GM18508 (cell line): ENCODE results near the gene ARPC4.

ENCODE experiments used
- ATAC-seq: cut with Tn5 transposase; IDR thresholded peaks from one replicate; pipeline ENCODE4 v1.9.1; 2021; ENCODE audit warnings: moderate number of reproducible peaks; ENCODE audit not compliant: insufficient read depth, unreplicated experiment

Gene ARPC4

DNA sequence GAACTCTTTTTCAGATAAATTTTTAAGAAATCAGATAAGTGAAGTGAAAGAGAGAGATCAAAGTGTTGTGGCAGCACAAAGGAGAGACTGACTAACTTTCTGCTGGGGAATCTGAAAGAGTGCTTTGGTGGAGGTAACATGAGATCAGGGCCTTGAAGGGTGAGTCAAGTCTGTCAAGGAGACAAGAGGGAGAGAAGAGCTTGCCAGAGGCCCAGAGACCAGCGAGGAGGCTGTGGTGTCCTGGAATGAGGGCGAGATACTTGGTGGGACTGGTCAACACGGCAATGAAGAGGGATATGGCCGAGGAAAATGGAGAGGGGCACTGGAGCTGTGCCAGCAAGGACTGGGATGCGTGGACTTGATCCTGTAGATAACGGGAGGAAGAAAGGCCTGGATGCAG, 5.2 kb upstream of the ARPC4 start:
- ATAC-seq = no peak

DNA sequence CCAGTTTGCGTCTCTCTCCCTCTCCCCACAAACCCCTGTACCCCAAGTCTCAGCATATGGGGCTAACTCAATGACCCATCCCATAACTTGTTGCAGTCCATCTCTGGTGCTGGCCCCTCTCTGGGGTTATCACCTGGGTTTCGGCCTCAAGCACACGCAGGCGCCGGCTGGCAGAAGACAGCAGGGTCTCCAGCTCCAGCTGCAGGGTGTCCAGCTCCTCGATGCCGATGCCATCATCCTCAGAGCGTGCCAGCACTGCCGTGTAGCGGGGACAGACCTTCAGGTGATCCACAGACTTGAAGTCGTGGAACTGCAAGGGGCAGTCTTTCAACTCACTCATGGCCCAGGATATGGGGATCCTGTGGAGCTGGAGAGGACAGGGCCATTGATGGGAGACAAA, 1.8 kb upstream of the ARPC4 start:
- no peak for ATAC-seq

DNA sequence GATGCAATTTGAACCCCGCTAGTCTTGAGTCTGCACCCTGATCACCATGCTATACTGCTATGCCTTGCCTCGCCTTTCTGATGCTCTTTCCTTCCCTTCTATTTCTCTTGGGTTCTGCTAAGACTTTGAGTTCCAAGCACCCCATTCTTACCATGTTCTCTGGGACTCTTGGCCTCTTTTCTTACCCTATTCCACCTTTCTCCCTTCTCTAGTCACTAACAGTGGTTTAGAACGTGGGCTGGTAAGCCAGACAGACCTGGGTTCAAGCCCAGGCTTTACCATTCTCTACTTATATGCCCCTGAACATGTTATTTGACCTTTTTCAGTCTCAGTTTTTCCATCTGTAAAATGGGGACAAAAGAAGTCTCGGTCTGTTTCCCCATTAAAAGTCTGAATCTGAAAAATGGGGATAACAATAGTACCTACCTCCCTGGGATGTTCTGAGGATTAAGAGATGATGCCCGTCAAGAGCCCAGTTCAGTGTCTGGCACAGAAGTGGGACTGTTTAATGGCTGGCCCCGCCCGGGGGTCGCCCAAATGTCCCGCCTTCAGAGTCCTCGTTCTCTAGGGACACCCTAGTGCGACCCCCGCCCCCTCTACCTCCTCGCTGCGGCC, 985 bp upstream of the ARPC4 start:
- peak; percentile 2 for ATAC-seq

DNA sequence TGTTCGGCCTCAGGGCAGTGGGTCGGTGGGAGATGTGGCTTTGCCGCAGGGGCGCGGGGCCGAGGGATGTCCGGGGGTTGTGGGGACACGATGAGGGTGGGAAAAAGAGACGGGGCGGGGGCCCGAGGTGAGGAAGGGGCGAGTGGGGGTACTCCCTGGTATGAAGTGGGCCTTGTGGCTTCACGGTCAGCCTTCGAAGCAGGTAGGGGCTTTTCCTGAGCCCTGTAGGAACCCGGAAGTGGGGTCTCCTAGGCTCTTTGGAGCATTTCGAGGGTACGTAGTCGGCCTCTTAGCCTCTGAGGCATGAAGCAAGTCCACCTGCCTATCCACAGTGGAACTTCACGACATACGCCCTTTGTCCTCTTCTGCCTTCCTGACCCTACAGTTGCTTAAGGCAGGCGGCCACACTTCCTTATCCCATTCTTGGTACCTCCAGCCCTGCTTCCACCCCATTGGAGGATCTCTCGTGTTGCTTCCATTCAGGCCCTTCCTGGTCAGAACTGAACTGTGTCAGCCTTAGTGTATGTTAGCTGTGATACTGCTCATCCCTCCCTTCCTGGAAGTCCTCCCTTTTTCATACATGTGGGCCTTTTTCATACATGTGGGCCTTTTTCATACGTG, 389 bp downstream of the ARPC4 start:
- ATAC-seq = no peak

DNA sequence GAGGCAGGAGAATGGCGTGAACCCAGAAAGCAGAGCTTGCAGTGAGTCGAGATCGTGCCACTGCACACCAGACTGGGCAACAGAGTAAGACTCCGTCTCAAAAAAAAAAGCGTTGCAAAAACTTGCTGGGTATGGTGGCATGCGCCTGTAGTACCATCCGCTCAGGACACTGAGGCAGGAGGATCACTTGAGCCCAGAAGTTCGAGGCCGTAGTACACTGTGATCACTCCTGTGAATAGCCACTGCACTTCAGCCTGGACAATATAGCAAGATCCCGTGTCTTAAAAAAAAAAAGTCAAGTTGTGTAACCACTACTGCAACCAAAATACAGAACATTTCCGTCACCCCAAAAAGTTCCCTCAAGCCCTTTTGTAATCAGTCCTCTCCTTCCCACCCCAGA, 1.5 kb downstream of the ARPC4 start:
- ATAC-seq = no peak

DNA sequence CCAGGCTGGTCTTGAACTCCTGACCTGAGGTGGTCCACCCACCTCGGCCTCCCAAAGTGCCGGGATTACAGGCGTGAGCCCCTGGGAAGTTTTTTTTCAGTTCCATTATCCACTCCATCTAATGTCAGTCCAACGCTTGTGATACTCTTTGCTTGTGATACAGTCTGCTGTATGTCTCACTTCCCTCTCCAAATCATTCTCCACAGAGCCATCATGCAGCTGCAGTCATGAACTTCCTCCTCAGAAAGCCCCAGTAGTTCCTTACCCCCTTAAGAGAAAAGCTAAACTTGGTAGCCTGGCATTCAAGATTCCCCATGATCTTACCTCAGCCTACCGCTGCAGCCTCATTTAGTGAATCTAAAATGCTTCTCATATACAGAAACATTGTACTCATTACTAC, 2.3 kb downstream of the ARPC4 start:
- no peak for ATAC-seq

DNA sequence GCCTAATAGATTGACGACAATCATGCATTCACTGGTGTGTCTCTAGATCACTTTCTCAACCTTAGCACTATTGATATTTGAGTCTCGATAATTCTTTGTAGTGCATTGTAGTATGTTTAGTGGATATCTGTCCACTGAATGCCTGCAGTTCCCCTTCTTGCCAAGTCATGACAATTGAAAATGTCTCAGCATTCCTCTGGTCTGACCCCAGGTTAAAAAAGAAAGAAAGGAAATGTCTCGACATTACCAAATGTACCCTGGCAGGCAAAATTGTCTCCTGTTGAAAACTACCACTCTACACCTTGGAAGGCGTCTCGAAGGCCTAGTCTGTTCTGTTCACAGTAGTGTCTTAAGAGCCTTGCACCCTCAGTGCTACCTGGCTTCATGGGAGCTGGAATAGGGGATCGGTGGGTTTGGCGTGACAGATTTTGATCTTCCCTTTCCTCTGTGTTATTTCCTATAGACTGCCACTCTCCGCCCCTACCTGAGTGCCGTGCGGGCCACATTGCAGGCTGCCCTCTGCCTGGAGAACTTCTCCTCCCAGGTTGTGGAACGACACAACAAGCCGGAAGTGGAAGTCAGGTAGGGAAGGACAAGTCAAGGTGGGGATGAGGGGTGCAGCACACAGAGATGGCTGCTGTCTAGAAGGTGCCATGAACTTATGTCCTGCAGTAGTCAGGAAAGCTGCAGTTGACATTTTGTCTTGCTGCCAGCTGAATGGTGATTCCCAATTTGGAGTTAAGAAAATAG, 4.5 kb downstream of the ARPC4 start:
- ATAC-seq = no peak

DNA sequence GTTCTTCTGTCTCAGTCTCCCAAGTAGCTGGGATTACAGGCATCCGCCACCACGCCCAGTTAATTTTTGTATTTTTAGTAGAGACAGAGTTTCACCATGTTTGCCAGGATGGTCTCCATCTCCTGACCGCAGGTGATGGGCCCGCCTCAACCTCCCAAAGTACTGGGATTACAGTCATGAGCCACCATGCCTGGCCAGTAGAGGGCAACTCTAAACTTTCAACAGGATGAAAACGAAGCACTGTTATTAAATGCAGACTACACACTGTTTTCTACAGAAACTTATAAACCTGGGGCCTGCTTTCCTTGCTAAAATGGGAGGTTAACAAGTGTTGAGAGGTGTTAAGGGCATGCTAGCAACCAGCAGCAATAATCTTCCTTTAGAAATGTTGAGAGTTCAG, 7.6 kb downstream of the ARPC4 start:
- no peak for ATAC-seq

DNA sequence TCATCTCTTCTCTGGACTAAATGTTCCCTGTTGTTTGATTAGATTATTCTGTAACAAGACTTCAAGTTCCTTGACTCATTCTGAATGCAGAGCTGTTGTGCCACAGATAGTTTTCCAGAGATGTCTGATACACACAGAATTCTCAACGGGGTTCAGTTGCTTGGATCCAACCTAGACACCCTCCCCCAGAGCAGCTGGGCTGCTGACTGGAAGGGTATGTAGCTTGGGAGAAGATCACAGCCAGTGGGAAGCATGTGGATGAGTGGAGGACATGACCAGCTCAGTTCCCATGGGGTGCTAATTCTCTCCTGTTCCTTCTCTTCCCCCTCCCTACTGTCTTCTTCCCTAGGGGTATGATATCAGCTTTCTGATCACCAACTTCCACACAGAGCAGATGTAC, 10.6 kb downstream of the ARPC4 start:
- ATAC-seq = no peak

DNA sequence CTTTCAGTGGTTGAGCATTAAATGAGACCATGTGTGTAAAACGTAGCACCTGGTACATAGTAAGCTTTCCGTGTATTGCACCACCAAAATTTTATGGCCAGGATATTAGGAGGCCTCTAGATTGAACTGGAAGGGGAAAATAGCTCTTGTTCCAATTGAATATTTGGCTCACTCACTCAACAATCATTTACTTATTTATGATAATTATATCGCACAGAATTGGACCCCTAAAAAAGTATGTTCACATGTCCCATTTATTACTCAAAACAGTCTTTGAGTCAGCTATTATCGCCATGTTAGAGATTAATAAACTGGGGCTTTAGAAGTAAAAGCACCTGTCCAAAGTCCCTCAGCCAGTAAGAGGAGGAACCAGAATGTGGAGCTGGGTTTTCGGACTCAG, 12.1 kb downstream of the ARPC4 start:
- ATAC-seq = no peak

DNA sequence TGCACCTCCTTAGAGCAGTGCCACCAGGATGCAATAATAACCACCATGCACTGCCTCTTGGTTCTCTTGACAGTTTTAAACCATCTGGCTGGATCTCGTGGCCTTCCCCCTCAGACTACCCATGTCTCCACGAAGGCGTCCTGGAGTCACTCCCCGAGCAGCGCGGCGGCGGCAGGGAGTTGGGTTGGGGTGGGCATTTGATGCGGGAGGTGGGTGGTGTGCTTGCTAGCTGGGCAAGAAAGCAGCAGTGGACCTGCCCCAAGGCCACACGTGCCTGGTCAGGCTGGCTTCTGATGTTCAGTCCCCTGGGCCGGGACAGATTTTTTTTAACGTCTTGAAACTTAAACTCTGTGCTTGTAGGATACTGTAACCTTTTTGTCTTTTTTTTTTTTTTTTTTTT, 13.3 kb downstream of the ARPC4 start:
- ATAC-seq = no peak

DNA sequence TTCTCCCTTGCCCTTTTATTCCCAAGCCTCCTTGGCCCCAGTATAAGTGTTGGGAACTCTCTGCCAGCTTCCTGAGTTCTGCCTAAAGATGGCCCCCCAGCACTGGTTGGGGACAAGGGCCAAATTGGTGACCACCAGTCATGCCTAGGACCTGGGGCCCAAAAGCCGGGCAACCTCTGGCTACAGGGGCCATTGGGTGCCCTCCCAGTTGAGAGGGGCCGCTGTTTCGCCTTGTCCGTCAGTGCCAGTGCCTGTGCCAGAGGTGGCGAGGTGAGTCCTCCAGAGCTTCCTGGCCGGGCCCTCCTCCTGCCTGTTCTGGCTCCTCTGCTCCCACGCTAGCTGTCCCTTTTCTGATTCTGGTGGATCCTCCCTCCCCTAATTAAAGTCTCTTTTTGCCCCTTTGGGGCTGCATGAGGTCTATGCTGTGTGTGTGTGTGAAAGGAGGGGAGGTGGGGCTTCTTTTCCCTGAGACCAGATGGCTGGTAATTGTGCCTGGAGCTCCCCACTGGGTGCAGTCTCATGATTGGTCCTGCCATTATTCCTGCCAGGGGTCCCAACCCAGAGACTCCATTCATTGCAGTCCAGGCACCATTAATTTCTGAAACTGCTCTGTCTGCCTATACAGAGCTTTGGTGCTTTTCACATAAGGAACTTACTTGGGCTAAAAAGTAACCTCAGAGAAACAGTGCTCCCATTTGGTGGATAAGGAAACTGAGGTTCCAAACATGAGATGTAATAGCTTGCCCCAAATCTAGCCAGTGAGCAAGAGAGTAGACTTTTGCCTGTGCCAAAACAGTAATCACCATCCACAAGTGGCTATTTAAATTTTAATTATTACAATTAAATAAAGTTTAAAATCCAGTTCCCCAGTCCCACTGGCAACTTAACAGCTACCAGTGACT, 14.1 kb downstream of the ARPC4 start:
- no peak for ATAC-seq

DNA sequence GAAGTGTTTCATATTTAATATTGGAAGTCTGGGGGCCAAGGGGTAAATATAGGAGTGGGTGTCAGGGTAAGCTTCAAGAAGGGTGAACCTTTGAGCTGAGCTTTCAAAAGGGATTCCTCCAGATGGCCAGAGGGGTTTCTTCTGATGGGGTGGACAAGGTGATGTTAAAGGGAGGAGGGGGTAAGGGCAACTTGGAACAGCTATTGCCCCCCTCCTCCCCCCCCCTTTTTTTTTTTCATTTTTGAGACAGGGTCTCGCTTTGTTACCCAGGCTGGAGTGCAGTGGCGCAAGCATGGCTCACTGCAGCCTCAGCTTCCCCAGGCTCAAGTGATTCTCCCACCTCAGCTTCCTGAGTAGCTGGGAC, 15.1 kb downstream of the ARPC4 start:
- ATAC-seq = no peak

DNA sequence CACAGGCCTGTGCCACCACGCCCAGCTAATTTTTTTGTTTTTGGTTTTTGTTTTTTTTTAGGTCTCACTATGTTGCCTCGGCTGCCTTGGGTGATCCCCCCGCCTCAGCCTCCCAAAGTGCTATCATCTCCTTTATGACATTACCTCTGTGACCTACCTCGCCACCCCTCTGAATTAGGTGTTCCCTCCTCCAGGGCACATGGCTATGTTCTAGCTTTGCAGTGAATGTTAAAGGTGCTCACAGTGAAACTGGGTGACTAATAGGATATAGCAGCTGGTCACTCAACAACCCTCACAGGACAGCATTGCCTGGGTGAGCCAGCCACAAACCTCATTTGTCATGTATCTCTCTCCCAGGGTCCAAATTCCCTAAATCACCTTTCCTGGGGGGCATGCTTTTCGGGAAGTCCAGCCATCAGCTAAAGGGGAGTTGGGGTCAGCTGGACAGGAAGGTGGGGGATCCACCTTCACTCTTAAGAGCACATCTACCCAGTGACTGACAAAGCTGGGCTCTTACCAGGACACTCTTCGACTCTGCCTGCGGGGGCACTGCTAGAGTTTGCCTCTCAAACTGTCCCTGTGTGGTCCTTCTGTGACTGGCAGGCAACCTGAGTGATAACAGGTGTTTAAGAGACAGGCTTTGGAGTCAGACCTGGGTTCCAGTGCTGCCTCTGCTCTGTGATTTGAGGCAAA, 15.6 kb downstream of the ARPC4 start:
- peak; percentile 56 for ATAC-seq

DNA sequence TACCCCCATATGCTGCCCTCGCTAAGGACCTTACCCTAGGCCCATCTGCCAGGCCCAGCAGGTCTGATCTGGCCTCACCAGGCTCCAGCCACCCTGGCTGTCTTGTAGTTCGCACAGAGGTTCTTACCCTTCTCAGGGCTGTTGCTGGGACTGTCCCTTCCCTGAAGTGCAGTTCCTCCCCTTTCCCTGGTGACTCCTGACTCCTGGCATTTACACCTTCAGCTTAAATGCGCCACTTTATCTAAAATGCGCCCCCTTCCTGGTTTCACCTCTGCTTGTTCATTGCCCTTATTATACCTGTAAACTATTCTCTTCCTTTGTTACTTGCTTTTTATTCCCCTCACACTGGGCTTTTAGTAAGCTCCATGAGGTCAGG, 16.3 kb downstream of the ARPC4 start:
- ATAC-seq = no peak

DNA sequence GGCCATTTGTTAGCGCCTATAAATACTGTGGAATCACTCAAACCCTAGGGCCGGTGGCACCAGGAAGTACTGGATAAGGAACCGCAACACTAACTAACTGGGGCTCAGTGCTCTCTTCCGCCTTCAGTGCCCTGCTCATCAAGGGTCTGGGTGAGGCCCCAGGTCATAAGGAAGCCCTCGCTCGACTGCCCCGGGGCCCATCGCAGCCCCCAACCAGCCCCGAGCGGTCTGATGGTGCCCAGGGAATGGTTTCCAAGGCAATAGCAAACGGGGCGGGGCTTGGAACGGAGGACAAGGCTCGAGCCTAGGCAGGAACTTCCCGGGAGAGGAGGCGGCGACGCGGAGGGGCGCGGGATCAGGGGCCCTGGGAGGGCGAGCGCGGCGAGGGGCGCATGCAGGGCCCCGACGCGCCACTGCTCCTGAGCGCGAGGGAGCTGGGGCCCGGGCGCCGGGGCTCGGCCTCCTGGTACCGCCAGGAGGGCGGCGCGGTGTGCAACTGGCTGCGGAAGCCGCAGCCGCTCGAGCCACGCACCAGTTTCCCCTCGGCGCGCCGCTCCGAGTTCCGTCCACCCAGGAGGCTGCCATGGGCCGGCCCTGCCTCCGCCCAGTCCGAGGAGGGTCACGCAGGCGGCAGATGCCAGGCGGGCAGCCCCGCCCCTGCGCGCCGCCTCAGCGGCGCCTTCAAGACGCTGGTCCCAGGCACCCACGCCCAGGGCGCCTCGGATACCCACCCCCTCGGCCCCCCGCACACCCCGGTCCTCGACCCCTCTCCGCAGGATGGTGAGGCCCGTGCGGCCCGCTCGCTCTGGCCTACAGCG, 16.9 kb downstream of the ARPC4 start, which contains the start of gene TTLL3:
TSS of gene TTLL3 (plus strand) at position 648 of the 818 bp plus-strand sequence. CDS start 400 bp downstream, outside the sequence.
- ATAC-seq = no peak

DNA sequence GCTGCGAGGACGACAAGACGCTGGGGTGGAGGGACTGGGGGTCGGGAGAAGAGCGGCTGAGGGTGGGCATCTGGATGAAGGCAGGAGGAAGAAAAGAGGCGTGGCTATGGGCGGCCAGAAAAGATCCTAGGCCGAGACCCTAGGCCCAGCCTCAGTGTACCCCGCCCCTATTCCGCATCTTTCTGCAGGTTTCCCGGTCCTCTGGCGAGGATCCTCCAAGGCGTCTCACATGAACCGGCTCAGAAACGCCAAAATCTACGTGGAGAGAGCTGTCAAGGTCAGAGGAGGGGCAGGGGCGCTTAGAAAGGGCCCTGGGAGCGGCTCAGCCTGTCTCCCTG, 17.5 kb downstream of the ARPC4 start:
- ATAC-seq = no peak

DNA sequence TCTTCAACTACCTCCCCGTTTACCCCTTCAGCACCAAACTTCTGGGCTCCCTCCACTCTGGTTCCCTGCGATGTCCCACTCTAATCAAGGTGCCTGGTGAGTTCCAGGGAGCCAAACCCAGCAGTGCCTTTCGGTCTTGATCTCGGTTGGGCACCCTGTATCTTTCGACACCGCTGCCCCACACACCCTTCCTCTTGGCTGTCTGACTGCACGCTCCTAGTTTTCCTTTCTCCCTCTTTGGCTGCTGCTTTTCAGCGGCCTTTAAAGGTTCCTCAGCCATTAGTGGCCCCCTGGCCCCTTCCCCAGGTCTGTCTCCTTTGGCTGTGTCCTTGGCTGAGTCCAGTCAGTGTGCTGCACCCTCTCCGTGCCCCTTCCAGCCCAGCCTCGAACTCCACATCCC, 18.0 kb downstream of the ARPC4 start:
- ATAC-seq = no peak

DNA sequence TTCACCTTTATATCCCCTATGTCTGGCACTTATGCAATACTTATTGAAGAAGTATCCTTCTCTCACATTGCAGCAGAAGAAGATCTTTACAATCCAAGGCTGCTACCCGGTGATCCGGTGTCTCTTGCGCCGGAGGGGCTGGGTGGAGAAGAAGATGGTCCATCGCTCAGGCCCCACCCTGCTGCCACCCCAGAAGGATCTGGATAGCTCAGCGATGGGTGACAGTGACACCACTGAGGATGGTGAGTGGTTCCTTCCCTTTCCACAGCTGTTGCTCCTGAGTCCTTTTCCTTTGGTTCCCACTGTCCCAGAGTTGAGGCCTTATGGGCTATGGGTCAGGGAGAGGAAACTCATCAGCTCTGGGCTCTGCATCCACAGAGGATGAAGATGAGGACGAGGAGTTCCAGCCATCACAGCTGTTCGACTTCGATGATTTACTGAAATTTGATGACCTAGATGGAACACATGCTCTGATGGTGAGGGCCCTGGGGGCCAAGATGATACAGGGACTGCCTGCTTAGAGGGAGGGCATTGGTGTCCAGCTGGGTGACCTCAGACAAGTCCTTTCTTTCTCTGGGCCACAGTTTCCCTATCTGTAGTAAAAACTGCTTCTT, 20.1 kb downstream of the ARPC4 start:
- ATAC-seq = no peak
